Endodermal cell (in vitro differentiated cells): ENCODE measurements around the gene RBMS1. TPM values are rescaled to one million over a fixed set of nuclear protein-coding genes. Genes with fewer than 3 reads are reported as not detected.

Source experiments
- DNase-seq: peaks from one replicate; pipeline ENCODE4 v3.0.0-alpha.2; 2017
- H3K27ac ChIP-seq: 2 replicates; pipeline ENCODE4 v1.5.1; 2013; ENCODE audit warnings: mild to moderate bottlenecking, low read depth, low read length, moderate library complexity
- H3K27me3 ChIP-seq: 2 replicates; pipeline ENCODE4 v1.6.1; 2013; ENCODE audit warnings: mild to moderate bottlenecking, low read length, moderate library complexity; ENCODE audit not compliant: insufficient read depth, control insufficient read depth, poor library complexity, severe bottlenecking
- H3K36me3 ChIP-seq: 2 replicates; pipeline ENCODE4 v1.7.0; 2013; ENCODE audit warnings: mild to moderate bottlenecking, low read length, moderate library complexity; ENCODE audit not compliant: control insufficient read depth, insufficient read depth
- H3K4me1 ChIP-seq: one replicate; pipeline ENCODE4 v1.7.0; 2013; ENCODE audit warnings: low read length; ENCODE audit not compliant: control insufficient read depth, insufficient read depth
- H3K4me3 ChIP-seq: 2 replicates; pipeline ENCODE4 v1.5.1; 2013; ENCODE audit warnings: mild to moderate bottlenecking, low read length, moderate library complexity
- H3K9ac ChIP-seq: 2 replicates; pipeline ENCODE4 v1.6.1; 2013; ENCODE audit warnings: mild to moderate bottlenecking, low read length, moderate library complexity; ENCODE audit not compliant: poor library complexity, severe bottlenecking; ENCODE audit errors: extremely low read depth
- H3K9me3 ChIP-seq: 2 replicates; pipeline ENCODE4 v1.6.1; 2013; ENCODE audit warnings: mild to moderate bottlenecking, low read length, moderate library complexity; ENCODE audit not compliant: control insufficient read depth
- H3K27ac Mint-ChIP-seq: 2 replicates; pipeline ENCODE4 v1.8.0; 2020; ENCODE audit warnings: mixed read lengths
- H3K27me3 Mint-ChIP-seq: 2 replicates; pipeline ENCODE4 v1.8.0; 2021; ENCODE audit warnings: mild to moderate bottlenecking, mixed read lengths; ENCODE audit not compliant: insufficient read depth
- H3K36me3 Mint-ChIP-seq: 2 replicates; pipeline ENCODE4 v1.8.0; 2020; ENCODE audit warnings: low read depth, mixed read lengths
- H3K4me1 Mint-ChIP-seq: 2 replicates; pipeline ENCODE4 v1.8.0; 2020; ENCODE audit warnings: mixed read lengths
- H3K4me3 Mint-ChIP-seq: 2 replicates; pipeline ENCODE4 v1.8.0; 2020; ENCODE audit warnings: mild to moderate bottlenecking, moderate library complexity, mixed read lengths
- H3K9me3 Mint-ChIP-seq: 2 replicates; pipeline ENCODE4 v1.8.0; 2020; ENCODE audit warnings: mild to moderate bottlenecking, mixed read lengths
- WGBS, 2 experiments: methylation state at CpG; one replicate each; pipeline versions ENCODE4 v1.1.5 to v1.1.7; 2013; ENCODE audit warnings: missing lambda C conversion rate in 2 of 2, mixed read lengths in 1 of 2; ENCODE audit not compliant: insufficient coverage in 1 of 2, insufficient read length in 1 of 2; 5-methylcytosine and 5-hydroxymethylcytosine counted together
- total RNA-seq, 2 donors: library from RNA; stranded (reverse); fragmentation: NEBNext Ultra II Directional in 1 of 2; extraction: Animal tissue kit (Norgen Biotek cat#: 25700) in 1 of 2; gene quantifications; 2 replicates in 1 of 2; 3 replicates in 1 of 2; pipeline ENCODE4 v1.2.1, GENCODE V29; 2021
- TF ChIP-seq, protein P1 (sequence below): fragments of 200-600 bp; sonication (generic); conservative IDR thresholded peaks from 2 replicates; pipeline ENCODE4 v1.5.0; 2021; ENCODE audit warnings: antibody characterized with exemption, mild to moderate bottlenecking

RBMS1 gene
- total RNA-seq, 2 donors from 2014 or later = 90.7 to 124 TPM

- WGBS, 2 experiments = 92 to 100% methylated on average over 1 of the region's 1 CpG
- H3K9me3 Mint-ChIP-seq = no peaks in the 10 kb centered on the region
- Histone ChIP-seq H3K9ac (no peak overlapping the region), H3K4me3 (no peak overlapping the region), H3K36me3 (no peaks in the 10 kb centered on the region), H3K4me1 (peaks cover under 1% of the 10 kb centered on the region), H3K27ac (no peak overlapping the region), H3K9me3 (peaks cover 5% of the 10 kb centered on the region), H3K27me3 (no peaks in the 10 kb centered on the region)
- no peak overlapping the region for H3K4me3 Mint-ChIP-seq
- TF ChIP-seq, protein P1, sequence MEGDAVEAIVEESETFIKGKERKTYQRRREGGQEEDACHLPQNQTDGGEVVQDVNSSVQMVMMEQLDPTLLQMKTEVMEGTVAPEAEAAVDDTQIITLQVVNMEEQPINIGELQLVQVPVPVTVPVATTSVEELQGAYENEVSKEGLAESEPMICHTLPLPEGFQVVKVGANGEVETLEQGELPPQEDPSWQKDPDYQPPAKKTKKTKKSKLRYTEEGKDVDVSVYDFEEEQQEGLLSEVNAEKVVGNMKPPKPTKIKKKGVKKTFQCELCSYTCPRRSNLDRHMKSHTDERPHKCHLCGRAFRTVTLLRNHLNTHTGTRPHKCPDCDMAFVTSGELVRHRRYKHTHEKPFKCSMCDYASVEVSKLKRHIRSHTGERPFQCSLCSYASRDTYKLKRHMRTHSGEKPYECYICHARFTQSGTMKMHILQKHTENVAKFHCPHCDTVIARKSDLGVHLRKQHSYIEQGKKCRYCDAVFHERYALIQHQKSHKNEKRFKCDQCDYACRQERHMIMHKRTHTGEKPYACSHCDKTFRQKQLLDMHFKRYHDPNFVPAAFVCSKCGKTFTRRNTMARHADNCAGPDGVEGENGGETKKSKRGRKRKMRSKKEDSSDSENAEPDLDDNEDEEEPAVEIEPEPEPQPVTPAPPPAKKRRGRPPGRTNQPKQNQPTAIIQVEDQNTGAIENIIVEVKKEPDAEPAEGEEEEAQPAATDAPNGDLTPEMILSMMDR = no peak
- no peaks in the 10 kb centered on the region for H3K36me3 Mint-ChIP-seq
- peaks cover 4% of the 10 kb centered on the region for H3K4me1 Mint-ChIP-seq
- no peak for DNase-seq
- no peak overlapping the region for H3K27ac Mint-ChIP-seq
- H3K27me3 Mint-ChIP-seq = peaks cover 6% of the 10 kb centered on the region
Measured at GRCh38 chr2:160264308-160264707, 229.3 kb downstream of the RBMS1 start.

DNA sequence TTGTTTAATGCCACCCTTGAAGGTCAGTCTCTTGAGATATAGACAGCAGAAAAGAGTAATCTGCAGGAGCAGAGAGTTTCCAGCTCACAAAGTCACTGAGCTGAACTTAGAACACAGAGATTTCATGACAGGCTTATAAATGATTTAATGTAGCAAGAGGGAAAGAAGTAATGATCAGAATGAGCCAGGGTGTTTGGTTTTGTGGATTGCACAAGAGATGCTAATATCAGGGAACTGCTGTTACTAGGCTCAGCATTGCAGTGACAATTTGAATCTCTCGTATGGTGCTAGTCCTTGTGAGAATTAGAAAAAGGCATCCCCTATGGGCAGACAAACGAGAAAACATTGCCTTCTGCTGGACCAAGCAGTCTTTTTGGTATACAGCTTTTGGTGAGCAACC is 231.9 kb downstream of the RBMS1 start:
- 69 to 88% methylated on average over 2 of the region's 2 CpGs for WGBS, 2 experiments
- H3K4me1 ChIP-seq = no peaks in the 10 kb centered on the region
- TF ChIP-seq, protein P1 = no peak
- Mint-ChIP-seq H3K27me3 (no peaks in the 10 kb centered on the region), H3K9me3 (no peaks in the 10 kb centered on the region), H3K4me3 (no peak overlapping the region), H3K27ac (no peak overlapping the region), H3K36me3 (no peaks in the 10 kb centered on the region), H3K4me1 (no peaks in the 10 kb centered on the region)
- H3K27me3 ChIP-seq = no peaks in the 10 kb centered on the region
- no peak overlapping the region for H3K27ac ChIP-seq
- H3K9me3 ChIP-seq = peaks cover 5% of the 10 kb centered on the region
- no peak for DNase-seq
- no peak overlapping the region for H3K9ac ChIP-seq
- no peaks in the 10 kb centered on the region for H3K36me3 ChIP-seq
- H3K4me3 ChIP-seq = no peak overlapping the region

DNA sequence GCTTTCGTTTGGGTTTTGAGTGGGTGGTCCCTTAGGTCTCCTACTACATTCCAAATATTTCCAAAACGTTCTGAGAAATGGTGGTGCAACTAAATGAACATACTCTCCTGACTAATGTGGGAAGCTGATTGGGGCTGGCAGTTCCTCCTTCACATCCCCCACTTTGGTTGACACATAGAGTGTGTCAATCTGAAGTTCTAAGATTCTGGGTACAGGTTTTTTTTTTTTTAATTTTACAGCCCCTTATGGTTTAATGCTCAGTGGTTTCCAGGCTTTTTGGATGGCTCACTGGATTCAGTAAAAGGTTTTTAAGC is 235.2 kb downstream of the RBMS1 start:
- TF ChIP-seq, protein P1 = no peak
- Histone ChIP-seq H3K36me3 (no peaks in the 10 kb centered on the region), H3K4me1 (no peaks in the 10 kb centered on the region), H3K9me3 (peaks cover 5% of the 10 kb centered on the region), H3K27me3 (no peaks in the 10 kb centered on the region), H3K9ac (no peak overlapping the region), H3K27ac (no peak overlapping the region), H3K4me3 (no peak overlapping the region)
- H3K4me3 Mint-ChIP-seq = no peak overlapping the region
- no peak for DNase-seq
- no peaks in the 10 kb centered on the region for H3K4me1 Mint-ChIP-seq
- no peaks in the 10 kb centered on the region for H3K9me3 Mint-ChIP-seq
- H3K27me3 Mint-ChIP-seq = no peaks in the 10 kb centered on the region
- WGBS, 2 experiments = 92% methylated on average over 2 of the region's 2 CpGs; no CpG with 5 or more reads in 1 of the 2 experiments
- H3K36me3 Mint-ChIP-seq = no peaks in the 10 kb centered on the region
- no peak overlapping the region for H3K27ac Mint-ChIP-seq
